GM12878 (cell line): Measurements from ENCODE around the gene KDM3B.

Source experiments
- CBX5 ChIP-seq: sonication (generic); IDR thresholded peaks from 2 replicates; pipeline ENCODE4 v1.6.1; 2016; ENCODE audit warnings: low read depth, moderate library complexity, mild to moderate bottlenecking, inconsistent platforms
- CEBPB ChIP-seq, 2 experiments: fragments of 150-350 bp in 1 of 2; IDR thresholded peaks; 2 replicates each; pipeline ENCODE4 v1.6.1; 2012 to 2014; ENCODE audit warnings: low read depth in 2 of 2, low read length in 2 of 2, borderline replicate concordance in 1 of 2, inconsistent platforms in 1 of 2

GRCh38 chr5:138338411-138339090 is 13.9 kb upstream of the KDM3B start:
- TF ChIP-seq CEBPB (IDR thresholded peaks at IDR 0.05; ENCODE audit: borderline replicate concordance in 1 of 2, low read depth in 2 of 2, low read length in 2 of 2) = no peak
- TF ChIP-seq CBX5 = no peak
